Epithelial cell of proximal tubule (primary cell): ENCODE results near the gene TMEM151B. TPM values are rescaled to one million over a fixed set of nuclear protein-coding genes. Genes with fewer than 3 reads are reported as not detected.

Experiments used
- DNase-seq: peaks from one replicate; pipeline ENCODE4 v3.0.0-alpha.2; 2011; ENCODE audit warnings: low read depth
- H3K4me3 ChIP-seq: 2 replicates; pipeline ENCODE4 v1.5.1; 2011; ENCODE audit warnings: low read depth, mild to moderate bottlenecking, low read length
- total RNA-seq: library from RNA; depleted of rRNA; stranded (reverse); fragments of >200 nt; gene quantifications from 2 replicates; pipeline ENCODE4 v1.2.3, GENCODE V29; 2015
- TF ChIP-seq, protein P1 (sequence below): conservative IDR thresholded peaks from 2 replicates; pipeline ENCODE4 v1.5.1; 2012; ENCODE audit warnings: low read depth, mild to moderate bottlenecking, low read length

The TMEM151B gene
- total RNA-seq, 1 donor from 2014 or later, result not detected

DNA sequence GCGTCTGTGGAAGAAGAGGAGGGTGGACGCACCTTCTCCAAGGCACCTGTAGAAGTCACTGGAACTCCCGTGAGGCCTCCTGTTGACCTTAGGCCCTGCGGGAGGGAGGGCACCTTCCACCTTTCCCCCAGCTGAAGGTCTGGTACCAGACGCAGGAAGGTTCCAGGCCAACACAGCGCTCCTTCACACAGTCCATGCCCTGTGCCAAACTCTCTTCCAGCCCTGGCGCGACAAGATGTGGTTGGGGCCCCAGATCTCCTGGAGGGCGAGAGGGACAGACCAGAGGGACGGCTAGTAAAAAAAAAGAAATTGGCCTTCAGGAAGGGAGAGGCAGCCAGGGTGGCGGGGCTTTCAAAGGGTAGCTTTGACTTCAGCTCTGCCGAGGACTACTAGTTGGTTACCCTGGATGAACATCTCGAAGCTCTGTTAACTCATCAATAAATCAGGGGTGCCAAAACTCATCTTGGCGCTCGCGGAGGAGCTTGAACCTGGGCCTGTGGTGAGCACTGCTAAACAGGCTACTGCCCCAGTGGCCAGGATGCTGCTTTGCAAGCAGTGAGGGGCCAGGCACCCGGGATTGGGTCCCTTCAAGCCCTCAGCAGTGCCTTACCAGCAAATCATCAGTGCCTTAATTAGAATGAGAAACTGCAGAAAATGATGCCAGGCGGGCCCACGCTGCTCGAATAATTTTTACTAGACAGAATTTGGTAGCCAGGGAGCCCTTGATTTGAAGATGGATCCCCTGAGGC, 28.0 kb downstream of the TMEM151B start:
- no peak for DNase-seq
- H3K4me3 ChIP-seq, result peak overlapping the region; percentile 45
- TF ChIP-seq, protein P1, sequence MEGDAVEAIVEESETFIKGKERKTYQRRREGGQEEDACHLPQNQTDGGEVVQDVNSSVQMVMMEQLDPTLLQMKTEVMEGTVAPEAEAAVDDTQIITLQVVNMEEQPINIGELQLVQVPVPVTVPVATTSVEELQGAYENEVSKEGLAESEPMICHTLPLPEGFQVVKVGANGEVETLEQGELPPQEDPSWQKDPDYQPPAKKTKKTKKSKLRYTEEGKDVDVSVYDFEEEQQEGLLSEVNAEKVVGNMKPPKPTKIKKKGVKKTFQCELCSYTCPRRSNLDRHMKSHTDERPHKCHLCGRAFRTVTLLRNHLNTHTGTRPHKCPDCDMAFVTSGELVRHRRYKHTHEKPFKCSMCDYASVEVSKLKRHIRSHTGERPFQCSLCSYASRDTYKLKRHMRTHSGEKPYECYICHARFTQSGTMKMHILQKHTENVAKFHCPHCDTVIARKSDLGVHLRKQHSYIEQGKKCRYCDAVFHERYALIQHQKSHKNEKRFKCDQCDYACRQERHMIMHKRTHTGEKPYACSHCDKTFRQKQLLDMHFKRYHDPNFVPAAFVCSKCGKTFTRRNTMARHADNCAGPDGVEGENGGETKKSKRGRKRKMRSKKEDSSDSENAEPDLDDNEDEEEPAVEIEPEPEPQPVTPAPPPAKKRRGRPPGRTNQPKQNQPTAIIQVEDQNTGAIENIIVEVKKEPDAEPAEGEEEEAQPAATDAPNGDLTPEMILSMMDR, result no peak

DNA sequence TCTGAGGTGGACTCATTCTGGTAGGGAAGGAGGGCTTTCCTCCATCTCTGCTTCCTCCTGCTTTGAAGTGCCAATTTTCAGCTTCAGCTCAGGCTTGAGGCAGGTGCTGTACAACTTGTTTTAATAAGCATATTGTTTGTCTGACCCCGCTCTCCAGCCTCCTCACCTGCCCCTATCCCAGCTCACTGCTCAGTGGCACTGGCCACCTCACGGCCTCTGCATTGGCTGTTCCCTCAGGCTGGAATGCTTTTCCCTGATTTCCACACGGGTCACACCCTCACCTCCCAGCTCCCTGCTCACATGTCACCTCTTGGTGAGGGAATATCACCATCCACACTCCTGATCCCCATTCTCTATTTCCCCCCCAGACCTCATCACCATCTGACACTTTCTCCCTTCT, 28.6 kb downstream of the TMEM151B start:
- TF ChIP-seq, protein P1, result no peak
- H3K4me3 ChIP-seq, result no peak overlapping the region
- DNase-seq, result no peak

DNA sequence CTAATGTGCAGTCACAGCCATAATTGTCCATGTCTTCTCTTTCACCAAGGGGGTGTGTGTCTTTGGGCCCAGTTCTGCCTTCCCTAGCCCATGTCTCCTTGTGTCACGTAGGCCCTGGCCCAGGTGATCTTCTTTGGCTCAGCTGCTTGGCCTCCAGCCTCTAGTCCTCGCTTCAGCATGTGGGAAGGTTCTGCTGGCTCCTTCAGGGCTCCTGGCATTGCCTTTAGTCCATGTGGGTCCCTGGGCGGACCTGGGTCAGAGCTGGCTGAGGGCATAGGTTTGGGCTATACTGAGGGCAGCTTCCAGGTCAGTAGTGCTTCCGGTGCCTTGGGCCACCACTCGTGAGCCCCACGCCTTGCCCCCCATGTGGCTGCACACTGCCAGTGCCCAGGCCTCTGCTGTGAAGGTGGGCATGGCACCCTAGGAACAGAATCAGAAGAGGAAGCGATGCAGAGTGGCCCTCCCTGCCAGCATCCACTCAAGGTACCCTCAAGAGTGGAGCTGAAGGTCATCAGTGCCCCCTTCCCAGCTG, 30.1 kb downstream of the TMEM151B start:
- DNase-seq, result no peak
- H3K4me3 ChIP-seq, result no peak overlapping the region

DNA sequence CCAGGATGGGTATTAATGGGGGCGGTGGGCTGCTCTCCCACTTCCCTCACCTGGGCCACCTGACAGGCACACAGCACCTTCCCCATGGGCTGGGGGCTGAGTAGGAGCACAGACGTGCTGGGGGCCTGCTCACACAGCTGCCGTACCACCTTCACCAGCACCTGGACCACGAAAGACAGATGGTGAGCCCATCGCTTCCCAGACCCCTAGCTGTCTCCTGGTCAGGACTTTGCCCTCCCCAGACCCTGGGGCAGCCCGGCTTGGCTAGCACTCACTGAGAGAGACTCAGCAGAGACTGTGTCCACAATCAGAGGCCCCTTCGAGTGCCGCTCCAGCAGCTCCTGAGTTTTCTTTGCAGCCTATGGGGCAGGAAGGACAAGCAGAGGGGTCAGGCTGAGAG, 30.9 kb downstream of the TMEM151B start:
- H3K4me3 ChIP-seq, result no peak overlapping the region
- TF ChIP-seq, protein P1, result no peak
- no peak for DNase-seq

More for the DNA sequence above, 30.1 kb downstream of the TMEM151B start:
- TF ChIP-seq, protein P1, result no peak

DNA sequence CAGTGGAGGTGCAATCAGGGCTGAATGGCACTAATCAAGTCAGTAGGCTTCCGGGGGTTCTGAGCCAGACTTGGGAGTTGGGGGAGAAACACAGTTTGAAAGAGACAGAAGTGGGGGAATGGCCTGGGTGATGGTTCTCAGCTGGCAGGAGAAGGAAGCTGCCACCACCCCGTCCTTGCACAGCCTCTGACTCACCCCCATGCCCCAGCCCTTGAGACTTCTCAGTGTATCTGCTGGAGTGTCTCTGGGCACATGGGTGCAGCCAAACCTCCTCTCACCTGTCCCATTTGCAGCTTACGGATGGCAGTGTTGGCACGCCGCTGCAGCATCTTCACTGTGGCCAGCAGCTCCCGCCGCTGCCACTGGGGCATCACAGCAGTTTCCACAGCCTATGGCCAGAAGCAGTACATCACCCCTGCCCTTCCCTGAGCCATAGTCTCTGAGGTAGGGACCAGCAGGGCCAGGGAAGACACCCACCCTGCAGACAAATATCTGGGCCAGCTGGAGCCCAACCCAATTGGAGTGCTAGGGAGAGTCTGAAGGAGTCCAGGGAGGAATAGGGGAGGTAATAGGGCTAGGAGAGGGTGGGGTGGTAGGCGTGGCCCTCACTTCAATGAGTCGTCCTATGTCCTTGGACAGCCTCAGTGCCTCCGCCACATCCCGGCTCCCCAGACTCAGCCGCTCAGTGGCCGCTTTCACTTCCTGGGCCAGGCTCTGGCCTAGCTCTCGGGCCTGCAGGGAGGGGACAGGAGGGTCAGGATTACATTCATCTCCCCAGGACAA, 31.7 kb downstream of the TMEM151B start:
- TF ChIP-seq, protein P1, result no peak
- H3K4me3 ChIP-seq, result no peak overlapping the region
- DNase-seq, result no peak

DNA sequence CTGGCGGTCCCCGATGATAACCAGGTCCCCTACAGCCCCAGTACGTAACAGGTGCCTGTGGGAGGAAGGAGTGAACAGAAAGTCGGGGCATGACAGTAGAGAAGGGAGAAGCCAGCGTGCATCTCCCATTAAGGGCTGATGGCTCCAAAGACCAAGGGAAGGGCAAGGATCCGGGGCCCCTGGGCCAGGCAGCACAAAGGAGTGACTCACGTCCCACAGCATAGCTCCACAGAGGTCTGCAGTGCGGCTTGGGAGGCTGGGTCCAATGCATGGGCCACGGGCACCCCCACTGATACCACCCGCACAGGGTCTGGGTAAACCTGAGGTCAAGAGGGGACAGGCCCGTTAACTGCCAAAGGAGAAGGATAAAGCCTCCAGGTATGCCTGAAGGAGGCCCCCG, 32.6 kb downstream of the TMEM151B start:
- TF ChIP-seq, protein P1, result no peak
- DNase-seq, result no peak
- H3K4me3 ChIP-seq, result no peak overlapping the region
